SK-N-SH treated with all-trans-retinoic acid at 6 μM for 48 hours (cell line): ENCODE data around the gene AQP3.

Source experiments
- ATAC-seq: fragments of 200-7000 bp; cut with Tn5 transposase; 3 replicates; pipeline ENCODE4 v1.9.1; 2020; ENCODE audit warnings: mild to moderate bottlenecking, moderate library complexity
- ARNTL ChIP-seq: fragments of 450-650 bp; formaldehyde crosslinking; IDR thresholded peaks from 2 replicates; pipeline ENCODE4 v1.5.0; 2020; ENCODE audit warnings: low read depth, mild to moderate bottlenecking, moderate library complexity, borderline replicate concordance
- BACH2 ChIP-seq: fragments of 250-450 bp; sonication (Bioruptor Pico); IDR thresholded peaks from 2 replicates; pipeline ENCODE4 v1.9.0; 2021; ENCODE audit warnings: mild to moderate bottlenecking, borderline replicate concordance
- CREB5 ChIP-seq: fragments of 250-450 bp; sonication (Bioruptor Pico); IDR thresholded peaks from 2 replicates; pipeline ENCODE4 v1.5.1; 2020; ENCODE audit warnings: low read depth, mild to moderate bottlenecking, moderate library complexity
- CSDC2 ChIP-seq: fragments of 250-450 bp; sonication (Bioruptor Pico); IDR thresholded peaks from 2 replicates; pipeline ENCODE4 v1.5.0; 2020; ENCODE audit warnings: mild to moderate bottlenecking, moderate library complexity
- CSRNP3 ChIP-seq: fragments of 250-450 bp; sonication (Bioruptor Pico); IDR thresholded peaks from 2 replicates; pipeline ENCODE4 v1.5.1; 2021; ENCODE audit warnings: mild to moderate bottlenecking, moderate library complexity
- ESRRG ChIP-seq: fragments of 250-450 bp; sonication (Bioruptor Pico); IDR thresholded peaks from 2 replicates; pipeline ENCODE4 v1.6.1; 2021; ENCODE audit warnings: mild to moderate bottlenecking
- GLIS3 ChIP-seq: fragments of 250-450 bp; sonication (Bioruptor Pico); IDR thresholded peaks from 2 replicates; pipeline ENCODE4 v1.5.0; 2020; ENCODE audit warnings: mild to moderate bottlenecking, moderate library complexity
- ISL1 ChIP-seq: fragments of 250-450 bp; sonication (Bioruptor Pico); IDR thresholded peaks from 2 replicates; pipeline ENCODE4 v2.1.2; 2022; ENCODE audit warnings: mild to moderate bottlenecking, moderate library complexity
- OSR1 ChIP-seq: fragments of 250-450 bp; sonication (Bioruptor Pico); IDR thresholded peaks from 2 replicates; pipeline ENCODE4 v1.8.0; 2022; ENCODE audit warnings: moderate library complexity, mild to moderate bottlenecking, inconsistent platforms
- PATZ1 ChIP-seq: fragments of 250-450 bp; sonication (Bioruptor Pico); IDR thresholded peaks from 2 replicates; pipeline ENCODE4 v1.8.0; 2020; ENCODE audit warnings: mild to moderate bottlenecking, moderate library complexity, borderline replicate concordance
- POU6F1 ChIP-seq: fragments of 250-450 bp; sonication (Bioruptor Pico); IDR thresholded peaks from 2 replicates; pipeline ENCODE4 v1.8.0; 2021; ENCODE audit warnings: low read depth, mild to moderate bottlenecking, moderate library complexity, borderline replicate concordance
- PPARA ChIP-seq: fragments of 250-450 bp; sonication (Bioruptor Pico); IDR thresholded peaks from 2 replicates; pipeline ENCODE4 v1.5.0; 2020; ENCODE audit warnings: mild to moderate bottlenecking, borderline replicate concordance
- RARB ChIP-seq: fragments of 250-450 bp; sonication (Bioruptor Pico); IDR thresholded peaks from 2 replicates; pipeline ENCODE4 v1.8.0; 2021; ENCODE audit warnings: mild to moderate bottlenecking, moderate library complexity
- TCF4 ChIP-seq: fragments of 250-450 bp; sonication (Bioruptor Pico); IDR thresholded peaks from 2 replicates; pipeline ENCODE4 v1.8.0; 2021; ENCODE audit warnings: mild to moderate bottlenecking, moderate library complexity, borderline replicate concordance
- TOX ChIP-seq: fragments of 250-450 bp; sonication (Bioruptor Pico); IDR thresholded peaks from 2 replicates; pipeline ENCODE4 v1.8.0; 2021; ENCODE audit warnings: mild to moderate bottlenecking, moderate library complexity, borderline replicate concordance
- TSHZ2 ChIP-seq: fragments of 250-450 bp; sonication (Bioruptor Pico); IDR thresholded peaks from 2 replicates; pipeline ENCODE4 v1.5.0; 2020; ENCODE audit warnings: mild to moderate bottlenecking, moderate library complexity
- ZC3H10 ChIP-seq: fragments of 250-450 bp; sonication (Bioruptor Pico); IDR thresholded peaks from 2 replicates; pipeline ENCODE4 v1.5.1; 2021; ENCODE audit warnings: mild to moderate bottlenecking, moderate library complexity
- ZFP3 ChIP-seq: fragments of 250-450 bp; sonication (Bioruptor Pico); IDR thresholded peaks from 2 replicates; pipeline ENCODE4 v1.5.0; 2020; ENCODE audit warnings: mild to moderate bottlenecking, moderate library complexity
- ZFP30 ChIP-seq: fragments of 450-650 bp; formaldehyde crosslinking; IDR thresholded peaks from 2 replicates; pipeline ENCODE4 v1.5.0; 2022; ENCODE audit warnings: mild to moderate bottlenecking, moderate library complexity
- ZNF565 ChIP-seq: fragments of 450-650 bp; formaldehyde crosslinking; conservative IDR thresholded peaks from 2 replicates; pipeline ENCODE4 v1.5.0; 2020; ENCODE audit warnings: low read depth, mild to moderate bottlenecking, moderate library complexity
- ZNF70 ChIP-seq: fragments of 450-650 bp; formaldehyde crosslinking; IDR thresholded peaks from 2 replicates; pipeline ENCODE4 v1.5.0; 2020; ENCODE audit warnings: mild to moderate bottlenecking, moderate library complexity
- ZNF8 ChIP-seq: fragments of 450-650 bp; formaldehyde crosslinking; IDR thresholded peaks from 2 replicates; pipeline ENCODE4 v1.5.0; 2020; ENCODE audit warnings: mild to moderate bottlenecking, moderate library complexity

The AQP3 gene

GRCh38 chr9:33463151-33463550 lies 15.8 kb upstream of the AQP3 start:
- no peak for ATAC-seq
- TF ChIP-seq ARNTL (CRISPR knock-in tag), result no peak
- TF ChIP-seq CSRNP3 (CRISPR knock-in tag), result no peak
- TF ChIP-seq ESRRG (CRISPR knock-in tag), result no peak
- TF ChIP-seq, all 23 proteins: peak for 0

- no peak for ATAC-seq
- no peak for TF ChIP-seq ARNTL (CRISPR knock-in tag)
- TF ChIP-seq CSDC2 (CRISPR knock-in tag), result no peak
- no peak for TF ChIP-seq ISL1 (CRISPR knock-in tag)
- TF ChIP-seq ZFP30, result no peak
- TF ChIP-seq OSR1 (CRISPR knock-in tag), result no peak
- no peak for TF ChIP-seq CREB5
- no peak for TF ChIP-seq TSHZ2 (CRISPR knock-in tag)
- TF ChIP-seq ESRRG (CRISPR knock-in tag), result no peak
- TF ChIP-seq TCF4, result no peak
- TF ChIP-seq ZNF8 (CRISPR knock-in tag), result no peak
- no peak for TF ChIP-seq ZNF70 (CRISPR knock-in tag)
- TF ChIP-seq ZNF565 (CRISPR knock-in tag), result no peak
- TF ChIP-seq PATZ1 (CRISPR knock-in tag), result no peak
- no peak for TF ChIP-seq ZFP3 (CRISPR knock-in tag)
- no peak for TF ChIP-seq GLIS3
Observed at GRCh38 chr9:33461492-33461891, 14.1 kb upstream of the AQP3 start.

- no peak for ATAC-seq
- TF ChIP-seq PPARA (CRISPR knock-in tag) (no peak), CREB5 (no peak), RARB (CRISPR knock-in tag) (no peak), ZNF8 (CRISPR knock-in tag) (no peak), CSDC2 (CRISPR knock-in tag) (no peak), ZC3H10 (CRISPR knock-in tag) (no peak), BACH2 (CRISPR knock-in tag) (no peak), GLIS3 (no peak), TOX (CRISPR knock-in tag) (no peak), OSR1 (CRISPR knock-in tag) (no peak), POU6F1 (CRISPR knock-in tag) (no peak), ZFP3 (CRISPR knock-in tag) (no peak)
Observed at GRCh38 chr9:33460854-33461253, 13.5 kb upstream of the AQP3 start.
